Gastroesophageal sphincter (tissue), 4 donors: ENCODE results near the gene RING1. TPM values are rescaled to one million over a fixed set of nuclear protein-coding genes. Genes with fewer than 3 reads are reported as not detected.

Experiments used
- ATAC-seq: fragments of 150-250 bp; one replicate; pipeline ENCODE4 v1.9.1; 2016; ENCODE audit warnings: mild to moderate bottlenecking, moderate library complexity
- H3K27ac ChIP-seq, 4 donors: fragments of 200-600 bp; sonication (generic) in 3 of 4; 1 replicate in 3 of 4; 2 replicates in 1 of 4; pipeline ENCODE4 v1.5.1; 2016 to 2019
- H3K27me3 ChIP-seq: fragments of 200-600 bp; sonication (generic); one replicate; pipeline ENCODE4 v1.5.1; 2019
- H3K36me3 ChIP-seq, 2 donors: fragments of 200-600 bp; sonication (generic); one replicate each; pipeline ENCODE4 v1.5.1; 2019; ENCODE audit warnings: control low read depth in 1 of 2
- H3K4me1 ChIP-seq, 3 donors: fragments of 200-600 bp; sonication (generic); 1 replicate in 2 of 3; 2 replicates in 1 of 3; pipeline ENCODE4 v1.5.1; 2016 to 2019; ENCODE audit warnings: control low read depth in 2 of 3
- H3K4me3 ChIP-seq, 2 donors: fragments of 200-600 bp; sonication (generic); one replicate each; pipeline ENCODE4 v1.5.1; 2019; ENCODE audit warnings: mild to moderate bottlenecking in 1 of 2, moderate library complexity in 1 of 2
- H3K9me3 ChIP-seq, 3 donors: fragments of 200-600 bp; sonication (generic); one replicate each; pipeline ENCODE4 v1.5.1; 2017 to 2019; ENCODE audit warnings: control low read depth in 2 of 3
- EP300 ChIP-seq: sonication (generic); formaldehyde crosslinking; IDR thresholded peaks from one replicate; pipeline ENCODE4 v1.6.1; 2017; ENCODE audit warnings: antibody characterized with exemption, mild to moderate bottlenecking
- POLR2A ChIP-seq, 2 donors: fragments of 450-650 bp; IDR thresholded peaks; one replicate each; pipeline ENCODE4 v1.6.1; 2017; ENCODE audit warnings: antibody characterized with exemption in 2 of 2, mild to moderate bottlenecking in 2 of 2, moderate library complexity in 1 of 2
- POLR2AphosphoS5 ChIP-seq: sonication (generic); formaldehyde crosslinking; IDR thresholded peaks from one replicate; pipeline ENCODE4 v1.6.1; 2017; ENCODE audit warnings: antibody characterized with exemption
- WGBS, 2 donors: methylation state at CpG; one replicate each; pipeline ENCODE4 v1.1.5; 2018; ENCODE audit warnings: low coverage in 1 of 2; 5-methylcytosine and 5-hydroxymethylcytosine counted together
- total RNA-seq, 4 donors: library from RNA; depleted of rRNA; stranded (reverse); fragments of >200 nt; gene quantifications; one replicate each; pipeline ENCODE4 v1.1.0, GENCODE V29; 2016
- TF ChIP-seq, protein P1 (sequence below), 4 experiments: fragments of 200-600 bp in 2 of 4; fragments of 450-650 bp in 2 of 4; sonication (generic) in 1 of 4; IDR thresholded peaks; one replicate each; pipeline ENCODE4 v1.5.1; 2017 to 2019; ENCODE audit warnings: antibody characterized with exemption in 4 of 4, mild to moderate bottlenecking in 2 of 4, moderate library complexity in 2 of 4

RING1 gene
- total RNA-seq, 4 donors from 2014 or later, result 12.5 to 23.8 (median 17.7) TPM

DNA sequence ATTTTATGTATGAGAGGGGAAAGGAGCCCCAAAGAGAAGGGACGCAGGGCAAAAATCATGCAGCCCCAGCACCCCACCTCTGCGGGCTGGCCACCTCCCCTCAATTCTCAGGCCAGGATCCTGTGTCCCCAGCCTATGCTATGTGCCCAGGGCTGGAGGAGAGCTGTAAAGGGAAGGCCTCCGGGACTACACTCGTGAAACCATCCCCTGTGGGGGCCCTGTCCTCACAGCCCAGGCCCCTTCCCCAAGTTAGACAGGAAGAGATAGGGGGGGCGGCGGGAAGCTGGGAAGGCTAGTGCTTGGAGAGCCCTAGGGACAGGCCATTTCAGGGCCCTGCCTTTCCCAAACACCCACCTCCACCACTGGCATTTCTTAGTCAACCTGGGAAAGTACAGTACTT lies 14.7 kb upstream of the RING1 start:
- peak overlapping the region in 1 of 2 donors; percentile 45 for H3K4me3 ChIP-seq
- H3K27me3 ChIP-seq, result peaks cover 37% of the 10 kb centered on the region
- peaks cover 0 to 37% (median 9%) of the 10 kb centered on the region in 3 donors for H3K4me1 ChIP-seq
- no peak for TF ChIP-seq POLR2AphosphoS5
- TF ChIP-seq, protein P1, sequence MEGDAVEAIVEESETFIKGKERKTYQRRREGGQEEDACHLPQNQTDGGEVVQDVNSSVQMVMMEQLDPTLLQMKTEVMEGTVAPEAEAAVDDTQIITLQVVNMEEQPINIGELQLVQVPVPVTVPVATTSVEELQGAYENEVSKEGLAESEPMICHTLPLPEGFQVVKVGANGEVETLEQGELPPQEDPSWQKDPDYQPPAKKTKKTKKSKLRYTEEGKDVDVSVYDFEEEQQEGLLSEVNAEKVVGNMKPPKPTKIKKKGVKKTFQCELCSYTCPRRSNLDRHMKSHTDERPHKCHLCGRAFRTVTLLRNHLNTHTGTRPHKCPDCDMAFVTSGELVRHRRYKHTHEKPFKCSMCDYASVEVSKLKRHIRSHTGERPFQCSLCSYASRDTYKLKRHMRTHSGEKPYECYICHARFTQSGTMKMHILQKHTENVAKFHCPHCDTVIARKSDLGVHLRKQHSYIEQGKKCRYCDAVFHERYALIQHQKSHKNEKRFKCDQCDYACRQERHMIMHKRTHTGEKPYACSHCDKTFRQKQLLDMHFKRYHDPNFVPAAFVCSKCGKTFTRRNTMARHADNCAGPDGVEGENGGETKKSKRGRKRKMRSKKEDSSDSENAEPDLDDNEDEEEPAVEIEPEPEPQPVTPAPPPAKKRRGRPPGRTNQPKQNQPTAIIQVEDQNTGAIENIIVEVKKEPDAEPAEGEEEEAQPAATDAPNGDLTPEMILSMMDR (IDR thresholded peaks at IDR 0.05), result no peak
- no peaks in the 10 kb centered on the region for H3K9me3 ChIP-seq
- H3K36me3 ChIP-seq, result peaks cover 0 to 40% of the 10 kb centered on the region in 2 donors
- 40 to 80% methylated on average over 1 of the region's 6 CpGs for WGBS, 2 donors
- peak; percentile 3 for ATAC-seq
- peak overlapping the region in 3 of 4 donors; percentile 48 to 79 (median 72) for H3K27ac ChIP-seq

DNA sequence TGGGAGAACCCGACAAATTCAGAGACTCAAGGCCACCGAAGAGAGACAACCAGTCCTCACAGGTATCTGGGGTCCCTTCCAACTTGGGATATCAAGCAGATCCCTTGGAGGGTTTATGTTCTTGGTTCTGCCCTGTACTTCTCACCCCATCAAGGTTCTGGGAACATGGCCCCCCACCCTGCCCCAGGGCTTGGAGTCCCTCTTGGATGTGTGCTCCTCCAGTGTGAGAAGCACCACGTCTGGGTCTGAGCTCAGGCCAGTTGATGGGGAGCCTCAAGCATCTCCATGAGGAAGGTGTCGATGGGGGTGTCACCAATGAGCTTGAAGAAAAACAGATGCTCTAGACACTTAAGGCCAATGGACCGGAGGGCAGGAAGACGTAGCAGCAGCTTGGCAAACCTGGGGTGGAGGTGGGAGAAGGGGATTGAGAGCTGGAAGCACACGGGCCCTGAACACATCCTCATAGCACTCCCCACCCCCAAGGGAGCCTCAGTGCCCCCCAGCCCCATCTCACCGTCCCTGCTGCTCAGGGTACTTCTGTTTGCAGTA lies 13.8 kb upstream of the RING1 start:
- ATAC-seq, result no peak
- Histone ChIP-seq H3K9me3 (no peaks in the 10 kb centered on the region), H3K27ac (no peak overlapping the region), H3K4me1 (peaks cover 4 to 46% (median 15%) of the 10 kb centered on the region in 3 donors), H3K4me3 (no peak overlapping the region), H3K36me3 (peaks cover 0 to 40% of the 10 kb centered on the region in 2 donors), H3K27me3 (peaks cover 29% of the 10 kb centered on the region)
- 37% methylated on average over 4 of the region's 8 CpGs; no CpG with 5 or more reads in 1 of the 2 donors for WGBS, 2 donors
- TF ChIP-seq EP300 (no peak), POLR2A (IDR thresholded peaks at IDR 0.05) (no peak), POLR2AphosphoS5 (no peak)
- TF ChIP-seq, protein P1 (IDR thresholded peaks at IDR 0.05), result no peak

DNA sequence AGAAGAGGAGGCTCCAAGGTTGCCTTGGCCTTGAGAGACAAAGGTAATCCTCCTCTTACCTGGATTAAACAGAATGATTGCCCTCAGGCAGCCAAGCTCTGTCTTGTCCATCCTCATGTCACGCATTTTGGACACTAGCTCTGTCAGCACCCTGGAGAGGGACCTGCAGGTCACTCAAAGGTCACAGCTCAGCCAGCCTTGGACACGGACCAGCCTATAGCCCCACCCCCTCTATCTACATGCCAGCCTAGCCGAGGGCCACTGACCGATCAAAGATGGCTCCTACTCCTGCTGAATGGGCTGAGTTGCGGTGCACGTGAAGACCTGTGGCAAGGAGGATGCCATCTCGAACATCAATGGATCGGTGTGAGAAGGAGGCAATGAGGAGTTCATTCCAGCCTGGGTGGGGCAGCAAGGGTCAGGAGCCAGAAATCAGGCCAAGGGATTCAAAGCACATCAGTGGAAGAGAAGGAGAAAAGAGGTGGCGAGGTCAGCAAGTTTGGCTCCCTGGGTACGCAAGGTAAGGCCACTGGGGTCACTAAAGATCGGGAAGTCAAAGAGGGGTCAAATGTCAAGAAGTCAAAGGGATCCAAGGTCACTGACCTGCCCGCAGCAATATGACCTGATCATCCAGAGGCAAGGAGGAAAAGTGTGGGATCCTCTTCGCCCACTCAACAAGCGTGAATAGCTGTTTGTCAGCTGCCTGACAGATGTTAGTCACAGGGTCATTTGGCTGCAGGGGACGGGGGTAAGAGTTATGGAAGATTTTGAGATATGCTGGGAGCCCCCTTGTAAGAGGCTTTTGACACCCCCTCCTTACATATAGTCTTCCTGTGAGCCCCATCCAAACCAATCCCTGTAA lies 12.8 kb upstream of the RING1 start:
- no peak for ATAC-seq
- Histone ChIP-seq H3K4me3 (no peak overlapping the region), H3K36me3 (peaks cover 0 to 40% of the 10 kb centered on the region in 2 donors), H3K27me3 (peaks cover 19% of the 10 kb centered on the region), H3K4me1 (peaks cover 4 to 49% (median 17%) of the 10 kb centered on the region in 3 donors), H3K27ac (no peak overlapping the region), H3K9me3 (no peaks in the 10 kb centered on the region)
- TF ChIP-seq EP300, result no peak
- TF ChIP-seq POLR2AphosphoS5, result no peak
- TF ChIP-seq, protein P1 (IDR thresholded peaks at IDR 0.05), result no peak
- no peak for TF ChIP-seq POLR2A (IDR thresholded peaks at IDR 0.05)
- 53 to 74% methylated on average over 6 to 7 of the region's 15 CpGs for WGBS, 2 donors

DNA sequence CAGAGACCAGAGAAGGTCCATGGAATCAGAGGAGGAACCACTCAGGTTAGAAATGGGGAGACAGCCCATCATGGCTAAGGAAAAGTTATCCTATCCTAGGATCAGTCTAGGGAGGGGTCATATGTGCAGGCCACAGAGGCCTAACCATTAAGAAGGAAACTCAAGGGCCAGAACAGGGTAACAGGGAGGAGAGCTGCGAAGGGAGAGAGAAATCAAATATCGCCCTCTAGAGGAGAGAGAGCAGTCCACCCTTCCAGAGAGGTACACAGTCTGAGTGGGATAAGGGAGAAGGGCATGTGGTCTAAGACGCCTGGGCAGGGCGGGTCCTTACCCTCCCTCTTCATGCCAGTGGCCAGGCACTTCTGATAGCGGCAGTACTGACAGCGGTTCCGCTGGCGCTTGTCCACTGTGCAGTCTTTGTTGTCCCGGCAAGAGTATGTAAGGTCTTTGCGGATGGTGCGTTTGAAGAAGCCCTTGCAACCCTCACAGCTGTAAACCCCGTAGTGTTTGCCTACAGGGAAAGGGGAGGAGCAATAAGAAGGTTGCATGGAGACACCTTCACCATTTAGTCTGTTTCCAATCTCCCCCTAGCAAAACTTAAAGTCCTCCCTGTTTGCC lies 10.8 kb upstream of the RING1 start:
- no peaks in the 10 kb centered on the region for H3K27me3 ChIP-seq
- no peak overlapping the region for H3K4me3 ChIP-seq
- peak overlapping the region in 3 of 4 donors; percentile 15 to 33 (median 30) for H3K27ac ChIP-seq
- peaks cover 0 to 48% of the 10 kb centered on the region in 2 donors for H3K36me3 ChIP-seq
- H3K9me3 ChIP-seq, result no peaks in the 10 kb centered on the region
- ATAC-seq, result no peak
- 0 to 31% methylated on average over 2 to 10 of the region's 12 CpGs for WGBS, 2 donors
- TF ChIP-seq, protein P1 (IDR thresholded peaks at IDR 0.05), result peak in 3 of 4 experiments; percentile 54 to 73 (median 56)
- TF ChIP-seq POLR2A (IDR thresholded peaks at IDR 0.05), result no peak
- H3K4me1 ChIP-seq, result peaks cover 13 to 56% (median 24%) of the 10 kb centered on the region in 3 donors
